D721Med (cell line): ENCODE data around the gene RSAD2.

ENCODE experiments used
- DNase-seq: peaks from one replicate; pipeline ENCODE4 v3.0.0; 2011; ENCODE audit warnings: low spot score; ENCODE audit not compliant: insufficient read length
- FAIRE-seq: peaks from 2 replicates; lab custom pipeline; 2011; peaks lifted over from hg19 to GRCh38; lab: Jason Lieb, UNC
- TF ChIP-seq, protein P1 (sequence below): IDR thresholded peaks from 2 replicates; pipeline ENCODE4 v1.5.1; 2012; ENCODE audit warnings: mild to moderate bottlenecking, control low read depth; ENCODE audit not compliant: insufficient read depth; ENCODE audit errors: missing control alignments

The RSAD2 gene

DNA sequence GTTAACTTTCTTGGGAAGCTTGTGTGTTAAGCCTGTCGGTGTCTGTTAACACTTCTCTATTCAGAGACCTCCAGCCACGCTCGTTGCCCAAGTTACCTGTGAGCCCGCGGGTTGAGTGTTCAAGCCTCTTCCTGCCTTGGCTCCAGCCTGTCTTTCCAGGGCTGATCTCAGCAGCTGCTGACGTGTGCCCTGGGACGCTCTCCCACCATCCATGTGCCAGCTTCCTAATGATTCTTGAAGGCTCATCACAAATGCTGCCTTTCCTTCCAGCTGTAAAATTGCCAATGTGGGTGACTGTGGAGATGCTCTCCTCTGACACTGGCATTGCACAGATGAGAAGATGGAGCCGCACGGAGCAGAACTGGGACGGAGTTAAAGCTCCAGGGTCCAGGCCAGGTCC is 45.7 kb downstream of the RSAD2 start:
- DNase-seq (no peak), FAIRE-seq (no peak)
- TF ChIP-seq, protein P1, sequence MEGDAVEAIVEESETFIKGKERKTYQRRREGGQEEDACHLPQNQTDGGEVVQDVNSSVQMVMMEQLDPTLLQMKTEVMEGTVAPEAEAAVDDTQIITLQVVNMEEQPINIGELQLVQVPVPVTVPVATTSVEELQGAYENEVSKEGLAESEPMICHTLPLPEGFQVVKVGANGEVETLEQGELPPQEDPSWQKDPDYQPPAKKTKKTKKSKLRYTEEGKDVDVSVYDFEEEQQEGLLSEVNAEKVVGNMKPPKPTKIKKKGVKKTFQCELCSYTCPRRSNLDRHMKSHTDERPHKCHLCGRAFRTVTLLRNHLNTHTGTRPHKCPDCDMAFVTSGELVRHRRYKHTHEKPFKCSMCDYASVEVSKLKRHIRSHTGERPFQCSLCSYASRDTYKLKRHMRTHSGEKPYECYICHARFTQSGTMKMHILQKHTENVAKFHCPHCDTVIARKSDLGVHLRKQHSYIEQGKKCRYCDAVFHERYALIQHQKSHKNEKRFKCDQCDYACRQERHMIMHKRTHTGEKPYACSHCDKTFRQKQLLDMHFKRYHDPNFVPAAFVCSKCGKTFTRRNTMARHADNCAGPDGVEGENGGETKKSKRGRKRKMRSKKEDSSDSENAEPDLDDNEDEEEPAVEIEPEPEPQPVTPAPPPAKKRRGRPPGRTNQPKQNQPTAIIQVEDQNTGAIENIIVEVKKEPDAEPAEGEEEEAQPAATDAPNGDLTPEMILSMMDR, result no peak

DNA sequence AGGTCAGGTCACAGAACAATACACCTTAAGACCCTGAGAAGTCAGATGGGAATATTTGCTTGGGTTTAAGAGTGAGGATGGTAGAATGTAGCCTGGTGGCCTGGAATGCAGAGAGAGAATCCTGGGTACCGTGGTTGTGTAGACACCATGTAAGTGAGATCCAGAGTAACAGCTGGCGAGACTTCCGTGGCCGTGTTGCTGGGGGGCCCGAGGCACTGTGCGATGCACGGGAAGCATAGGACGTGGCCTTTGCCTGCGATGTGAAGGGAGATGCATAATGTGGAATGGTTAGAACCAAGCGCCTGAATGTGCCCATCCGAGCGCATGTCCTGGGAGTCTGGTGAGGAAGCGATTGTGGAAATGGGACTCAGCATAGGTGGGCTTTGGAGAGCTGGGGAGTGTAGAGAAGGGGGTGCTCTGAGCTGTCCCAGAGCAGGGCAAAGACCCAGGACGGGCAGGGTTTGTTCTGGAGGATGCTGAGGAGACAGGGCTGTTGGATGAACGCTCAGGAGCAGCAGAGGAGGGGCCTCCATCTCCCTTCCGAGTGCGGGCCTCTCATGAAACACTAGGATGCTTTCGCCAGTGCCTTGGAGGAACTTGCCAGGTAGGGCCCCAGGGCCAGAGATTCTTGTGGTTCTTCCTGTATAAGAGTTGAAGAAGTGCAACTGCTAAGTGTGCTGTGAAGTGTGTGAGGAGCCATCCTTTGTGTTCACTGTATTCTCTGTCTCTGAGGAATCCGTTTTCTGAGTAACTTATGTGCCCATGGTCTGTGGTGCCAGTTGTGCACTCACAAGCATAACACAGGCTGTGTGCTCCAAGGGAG is 46.7 kb downstream of the RSAD2 start:
- FAIRE-seq (no peak), DNase-seq (no peak)
- TF ChIP-seq, protein P1, result no peak

DNA sequence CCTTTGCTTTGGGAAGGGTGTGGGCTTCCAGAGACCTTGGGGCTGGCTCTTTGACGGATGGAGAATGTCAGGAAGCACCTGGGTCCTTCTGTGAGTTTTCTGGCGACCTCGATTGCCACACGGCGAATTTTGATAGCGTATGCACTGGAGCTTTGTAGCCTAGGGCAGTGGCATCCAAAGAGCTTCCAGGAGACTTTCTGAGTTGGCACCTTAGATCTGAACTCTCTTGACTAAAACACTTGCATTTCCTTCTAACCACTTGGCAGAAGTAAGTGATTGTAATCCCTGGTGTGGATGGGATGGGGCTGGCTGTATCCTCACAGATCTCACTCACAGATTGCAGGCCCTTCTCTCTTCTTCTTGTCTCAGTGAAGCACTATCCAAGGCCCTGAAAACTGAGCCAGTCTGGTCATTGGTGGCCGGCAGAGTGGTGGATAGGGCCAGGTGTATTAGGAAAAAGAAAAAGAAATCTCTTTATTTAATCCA is 47.4 kb downstream of the RSAD2 start:
- TF ChIP-seq, protein P1, result no peak
- DNase-seq (no peak), FAIRE-seq (no peak)

DNA sequence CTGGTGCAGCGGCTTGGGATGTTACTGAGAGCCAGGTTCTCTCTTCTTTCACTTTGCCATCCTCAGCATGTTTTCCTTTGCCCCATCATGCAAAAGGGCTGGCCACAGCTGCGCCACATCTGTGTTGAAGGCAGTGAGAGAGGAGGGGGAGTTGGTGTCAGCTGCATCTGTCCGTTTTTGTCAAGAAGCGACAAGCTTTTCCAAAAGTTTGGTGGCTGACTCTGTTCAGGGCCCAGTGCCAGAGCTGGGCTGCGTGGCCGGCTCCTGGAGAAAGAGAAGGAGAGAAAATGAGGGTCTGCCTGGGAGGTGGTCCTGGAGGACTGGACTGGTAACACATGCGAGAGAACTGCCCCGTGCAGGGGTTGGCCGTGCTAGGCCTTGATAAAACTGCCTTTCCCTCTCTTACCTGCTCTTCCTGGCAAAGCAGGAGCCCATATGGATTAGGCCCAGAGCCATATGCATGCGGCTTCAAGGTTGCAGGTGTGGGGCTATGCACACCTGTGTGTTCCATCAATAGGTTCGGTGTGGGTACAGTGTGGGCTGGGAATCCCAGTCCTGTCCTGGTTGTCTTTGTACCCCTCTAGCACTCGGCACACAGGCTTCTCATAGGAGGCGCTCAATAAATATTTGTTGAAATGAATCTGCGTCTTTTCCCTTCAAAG is 48.6 kb downstream of the RSAD2 start:
- FAIRE-seq, result no peak
- TF ChIP-seq, protein P1, result no peak
- DNase-seq, result no peak

DNA sequence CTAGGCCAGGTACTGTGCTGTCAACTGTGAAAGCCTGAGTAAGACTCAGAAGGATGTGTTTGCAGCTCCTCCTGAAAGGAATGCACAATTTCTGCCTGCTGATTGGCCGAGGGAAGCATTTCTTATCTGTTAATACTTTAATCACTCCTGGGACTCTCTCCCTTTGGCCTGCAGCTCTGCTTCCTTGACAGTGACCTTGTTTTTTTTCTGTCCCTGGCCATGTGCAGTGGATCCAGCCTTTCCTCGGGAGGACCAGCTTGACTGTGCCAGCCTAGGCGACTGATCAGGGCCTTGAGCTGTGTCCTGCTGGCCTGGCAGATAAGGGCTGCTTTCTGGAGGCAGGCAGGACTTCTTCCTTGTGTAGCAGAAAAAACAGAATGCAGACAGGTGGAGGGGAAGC is 49.6 kb downstream of the RSAD2 start:
- peak; percentile 76 for DNase-seq
- peak; percentile 94 for FAIRE-seq
- TF ChIP-seq, protein P1, result no peak

DNA sequence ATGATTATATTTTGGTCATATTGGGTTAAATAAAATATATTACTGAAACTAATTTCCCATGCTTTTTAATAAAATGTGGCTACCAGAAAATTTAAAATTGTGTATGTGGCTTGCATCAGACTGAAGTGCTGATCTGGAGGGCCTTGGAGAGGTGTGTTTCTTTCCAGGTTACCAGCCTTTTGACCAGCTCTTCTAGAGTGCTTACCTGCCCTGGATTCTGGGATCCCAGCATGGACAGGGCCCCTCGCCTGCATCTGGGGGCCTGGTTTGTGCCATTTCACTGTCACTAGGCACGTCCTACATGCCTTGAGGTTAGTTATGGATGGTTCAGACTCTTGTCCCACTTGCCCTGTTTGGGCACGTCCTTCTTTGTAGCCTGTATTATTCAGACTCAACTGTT is 50.2 kb downstream of the RSAD2 start:
- FAIRE-seq, result no peak
- TF ChIP-seq, protein P1, result no peak
- DNase-seq, result no peak

DNA sequence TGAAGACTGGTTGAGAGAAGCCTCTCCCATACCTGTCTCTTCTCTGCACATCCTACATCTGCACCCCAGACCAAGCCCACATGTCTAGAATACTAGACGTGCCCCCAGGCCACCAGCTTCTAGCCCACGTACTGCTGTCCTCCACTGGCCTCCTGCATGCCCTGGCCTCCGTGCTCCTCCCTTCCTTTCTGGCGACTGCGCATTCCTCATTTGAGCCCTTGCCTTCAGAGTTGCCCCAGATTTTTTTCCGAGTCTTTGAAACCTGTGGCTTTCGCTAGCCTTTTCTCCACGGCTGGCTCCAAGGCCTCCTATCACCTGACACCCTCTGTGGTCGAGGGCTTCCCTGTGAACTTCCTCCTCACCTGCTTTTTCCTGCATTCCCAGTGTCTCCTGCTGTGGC is 50.9 kb downstream of the RSAD2 start:
- TF ChIP-seq, protein P1, result no peak
- DNase-seq (no peak), FAIRE-seq (no peak)
